WERI-Rb-1 (cell line): ENCODE results near the gene JTB.
A peak's percentile ranks its signal among the peaks of the same experiment; 100 is the strongest.

Experiments
- DNase-seq: peaks from one replicate; pipeline ENCODE4 v3.0.0-alpha.2; 2020
- H3K27ac ChIP-seq: fragments of 250-450 bp; sonication (Bioruptor Pico); 2 replicates; pipeline ENCODE4 v1.5.1; 2020; ENCODE audit warnings: mild to moderate bottlenecking, moderate library complexity
- H3K27me3 ChIP-seq: fragments of 250-450 bp; sonication (Bioruptor Pico); 2 replicates; pipeline ENCODE4 v1.5.1; 2021; ENCODE audit warnings: mild to moderate bottlenecking, low read depth, moderate library complexity; ENCODE audit not compliant: insufficient read depth, severe bottlenecking
- H3K36me3 ChIP-seq: fragments of 250-450 bp; sonication (Bioruptor Pico); 2 replicates; pipeline ENCODE4 v1.5.1; 2020; ENCODE audit warnings: mild to moderate bottlenecking, moderate library complexity
- H3K4me3 ChIP-seq: 2 replicates; pipeline ENCODE4 v1.5.1; 2011; ENCODE audit warnings: low read depth, mild to moderate bottlenecking, control low read depth, low read length
- H3K9me3 ChIP-seq: fragments of 250-450 bp; sonication (Bioruptor Pico); 2 replicates; pipeline ENCODE4 v1.5.1; 2021; ENCODE audit warnings: mild to moderate bottlenecking, moderate library complexity; ENCODE audit not compliant: severe bottlenecking
- TF ChIP-seq, protein P1 (sequence below): IDR thresholded peaks from 2 replicates; pipeline ENCODE4 v1.5.1; 2011; ENCODE audit warnings: low read depth, mild to moderate bottlenecking, control low read depth, inconsistent platforms, low read length

Gene JTB

DNA sequence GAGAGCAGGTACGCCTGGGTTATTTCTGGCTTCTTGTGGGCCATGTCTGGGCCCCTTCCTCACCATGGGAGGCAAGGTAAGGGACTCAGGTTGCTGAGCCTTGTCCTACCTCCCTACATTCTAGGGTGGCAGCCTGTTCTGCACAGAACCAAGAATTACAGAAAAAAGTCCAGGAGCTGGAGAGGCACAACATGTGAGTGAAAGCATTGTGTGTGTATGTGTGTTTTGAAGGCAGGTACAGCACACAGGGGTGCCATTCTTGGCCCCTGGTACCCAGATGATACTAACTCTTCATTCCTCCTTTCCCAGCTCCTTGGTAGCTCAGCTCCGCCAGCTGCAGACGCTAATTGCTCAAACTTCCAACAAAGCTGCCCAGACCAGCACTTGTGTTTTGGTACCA lies 4.4 kb downstream of the JTB start:
- no peaks in the 10 kb centered on the region for H3K9me3 ChIP-seq
- DNase-seq = no peak
- no peak overlapping the region for H3K4me3 ChIP-seq
- no peaks in the 10 kb centered on the region for H3K27me3 ChIP-seq
- TF ChIP-seq, protein P1, sequence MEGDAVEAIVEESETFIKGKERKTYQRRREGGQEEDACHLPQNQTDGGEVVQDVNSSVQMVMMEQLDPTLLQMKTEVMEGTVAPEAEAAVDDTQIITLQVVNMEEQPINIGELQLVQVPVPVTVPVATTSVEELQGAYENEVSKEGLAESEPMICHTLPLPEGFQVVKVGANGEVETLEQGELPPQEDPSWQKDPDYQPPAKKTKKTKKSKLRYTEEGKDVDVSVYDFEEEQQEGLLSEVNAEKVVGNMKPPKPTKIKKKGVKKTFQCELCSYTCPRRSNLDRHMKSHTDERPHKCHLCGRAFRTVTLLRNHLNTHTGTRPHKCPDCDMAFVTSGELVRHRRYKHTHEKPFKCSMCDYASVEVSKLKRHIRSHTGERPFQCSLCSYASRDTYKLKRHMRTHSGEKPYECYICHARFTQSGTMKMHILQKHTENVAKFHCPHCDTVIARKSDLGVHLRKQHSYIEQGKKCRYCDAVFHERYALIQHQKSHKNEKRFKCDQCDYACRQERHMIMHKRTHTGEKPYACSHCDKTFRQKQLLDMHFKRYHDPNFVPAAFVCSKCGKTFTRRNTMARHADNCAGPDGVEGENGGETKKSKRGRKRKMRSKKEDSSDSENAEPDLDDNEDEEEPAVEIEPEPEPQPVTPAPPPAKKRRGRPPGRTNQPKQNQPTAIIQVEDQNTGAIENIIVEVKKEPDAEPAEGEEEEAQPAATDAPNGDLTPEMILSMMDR = no peak
- no peak overlapping the region for H3K27ac ChIP-seq
- peaks cover 59% of the 10 kb centered on the region for H3K36me3 ChIP-seq

- H3K27me3 ChIP-seq = no peaks in the 10 kb centered on the region
- H3K4me3 ChIP-seq = no peak overlapping the region
- DNase-seq = no peak
- peaks cover 62% of the 10 kb centered on the region for H3K36me3 ChIP-seq
- H3K27ac ChIP-seq = no peak overlapping the region
- TF ChIP-seq, protein P1 = no peak
- H3K9me3 ChIP-seq = no peaks in the 10 kb centered on the region
Observed at GRCh38 chr1:153970346-153970745, 7.1 kb downstream of the JTB start.

DNA sequence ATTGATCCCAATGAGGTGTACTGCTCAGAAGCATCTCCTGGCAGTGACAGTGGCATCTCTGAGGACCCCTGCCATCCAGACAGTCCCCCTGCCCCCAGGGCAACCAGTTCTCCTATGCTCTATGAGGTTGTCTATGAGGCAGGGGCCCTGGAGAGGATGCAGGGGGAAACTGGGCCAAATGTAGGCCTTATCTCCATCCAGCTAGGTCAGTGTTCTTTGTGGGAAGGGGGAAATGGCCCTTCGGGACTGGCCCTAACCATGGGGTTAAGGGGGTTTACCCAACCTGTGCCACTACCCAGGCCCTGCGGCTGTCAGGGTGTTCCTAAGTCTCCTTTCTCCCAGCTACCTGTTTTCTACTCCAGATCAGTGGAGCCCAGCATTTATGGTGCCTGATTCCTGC lies 8.5 kb downstream of the JTB start:
- H3K27ac ChIP-seq = peak overlapping the region; percentile 98
- no peak for DNase-seq

GRCh38 chr1:153968408-153968807 lies 9.1 kb downstream of the JTB start:
- DNase-seq = peak; percentile 71
- Histone ChIP-seq H3K4me3 (peak overlapping the region; percentile 73), H3K9me3 (no peaks in the 10 kb centered on the region), H3K36me3 (peaks cover 42% of the 10 kb centered on the region), H3K27me3 (no peaks in the 10 kb centered on the region), H3K27ac (peak overlapping the region; percentile 98)
- TF ChIP-seq, protein P1 = 0 out of 2 replicates have a peak, but pooled peaks have one; percentile 2

More for the DNA sequence above, 8.5 kb downstream of the JTB start:
- H3K36me3 ChIP-seq = peaks cover 48% of the 10 kb centered on the region
- TF ChIP-seq, protein P1 = no peak
- H3K4me3 ChIP-seq = peak overlapping the region; percentile 73
- H3K9me3 ChIP-seq = no peaks in the 10 kb centered on the region
- H3K27me3 ChIP-seq = no peaks in the 10 kb centered on the region

DNA sequence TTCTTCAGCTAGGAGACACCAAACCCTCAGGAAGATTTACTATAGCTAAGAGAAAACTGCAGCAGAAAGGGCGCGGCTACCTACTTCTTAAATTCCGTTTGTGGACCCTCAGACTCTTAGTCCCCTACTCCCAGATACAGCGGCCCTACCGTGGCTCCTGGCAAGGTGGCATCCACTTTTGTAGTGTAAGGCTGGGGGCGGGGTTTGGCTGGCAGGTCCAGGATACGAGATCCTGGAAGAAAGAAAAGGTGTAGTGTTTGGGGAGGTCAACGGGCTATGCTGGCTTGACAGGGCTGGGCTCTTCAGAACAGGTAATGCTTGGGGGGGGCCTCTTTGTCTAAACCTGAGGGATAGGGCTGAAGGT lies 9.5 kb downstream of the JTB start:
- peaks cover 38% of the 10 kb centered on the region for H3K36me3 ChIP-seq
- no peaks in the 10 kb centered on the region for H3K9me3 ChIP-seq
- peak overlapping the region; percentile 73 for H3K4me3 ChIP-seq
- H3K27me3 ChIP-seq = no peaks in the 10 kb centered on the region
- TF ChIP-seq, protein P1 = no peak
- DNase-seq = peak; percentile 74
- H3K27ac ChIP-seq = peak overlapping the region; percentile 98
